ENCODE results near the gene TRAPPC8.

Gene TRAPPC8

DNA sequence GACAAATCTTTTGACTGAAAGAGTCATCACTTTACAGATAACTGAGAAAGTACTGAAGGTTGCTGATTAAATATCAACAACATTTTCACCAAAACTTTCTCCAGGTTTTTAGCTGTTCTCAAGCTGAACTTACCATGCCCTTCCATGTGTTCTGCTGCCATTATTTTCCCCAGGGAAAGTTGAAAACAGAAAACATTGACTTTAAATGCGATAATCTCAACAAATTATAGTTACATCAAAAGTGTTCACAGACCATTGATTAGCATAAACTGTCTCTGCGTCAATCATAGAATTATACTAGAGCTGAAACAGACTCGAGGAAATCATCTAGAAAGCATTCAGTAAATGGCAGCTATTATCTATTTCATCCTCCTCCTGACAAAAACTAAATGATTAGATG is 51.4 kb downstream of the TRAPPC8 start:
- in situ Hi-C loops (cut with MboI; ENCODE audit: low sequenced_read_pairs, unreplicated experiment) = no loop called here
- DNase-seq (ENCODE audit: low spot score) = no peak
- TF ChIP-seq, protein P1, sequence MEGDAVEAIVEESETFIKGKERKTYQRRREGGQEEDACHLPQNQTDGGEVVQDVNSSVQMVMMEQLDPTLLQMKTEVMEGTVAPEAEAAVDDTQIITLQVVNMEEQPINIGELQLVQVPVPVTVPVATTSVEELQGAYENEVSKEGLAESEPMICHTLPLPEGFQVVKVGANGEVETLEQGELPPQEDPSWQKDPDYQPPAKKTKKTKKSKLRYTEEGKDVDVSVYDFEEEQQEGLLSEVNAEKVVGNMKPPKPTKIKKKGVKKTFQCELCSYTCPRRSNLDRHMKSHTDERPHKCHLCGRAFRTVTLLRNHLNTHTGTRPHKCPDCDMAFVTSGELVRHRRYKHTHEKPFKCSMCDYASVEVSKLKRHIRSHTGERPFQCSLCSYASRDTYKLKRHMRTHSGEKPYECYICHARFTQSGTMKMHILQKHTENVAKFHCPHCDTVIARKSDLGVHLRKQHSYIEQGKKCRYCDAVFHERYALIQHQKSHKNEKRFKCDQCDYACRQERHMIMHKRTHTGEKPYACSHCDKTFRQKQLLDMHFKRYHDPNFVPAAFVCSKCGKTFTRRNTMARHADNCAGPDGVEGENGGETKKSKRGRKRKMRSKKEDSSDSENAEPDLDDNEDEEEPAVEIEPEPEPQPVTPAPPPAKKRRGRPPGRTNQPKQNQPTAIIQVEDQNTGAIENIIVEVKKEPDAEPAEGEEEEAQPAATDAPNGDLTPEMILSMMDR (IDR thresholded peaks at IDR 0.05; ENCODE audit: borderline replicate concordance, control extremely low read depth, extremely low read depth, insufficient read depth, missing control alignments) = no peak

- in situ Hi-C loops (cut with MboI; ENCODE audit: low sequenced_read_pairs, unreplicated experiment) = no loop called here
- no peak for DNase-seq (ENCODE audit: low spot score)
- TF ChIP-seq, protein P1 (IDR thresholded peaks at IDR 0.05; ENCODE audit: borderline replicate concordance, control extremely low read depth, extremely low read depth, insufficient read depth, missing control alignments) = no peak
These were observed 58.9 kb downstream of the TRAPPC8 start for GRCh38 chr18:31884020-31884419.

- TF ChIP-seq, protein P1 (IDR thresholded peaks at IDR 0.05; ENCODE audit: borderline replicate concordance, control extremely low read depth, extremely low read depth, insufficient read depth, missing control alignments) = no peak
- in situ Hi-C loops (cut with MboI; ENCODE audit: low sequenced_read_pairs, unreplicated experiment) = no loop called here
- no peak for DNase-seq (ENCODE audit: low spot score)
These were observed 62.6 kb downstream of the TRAPPC8 start for GRCh38 chr18:31880186-31880898.

DNA sequence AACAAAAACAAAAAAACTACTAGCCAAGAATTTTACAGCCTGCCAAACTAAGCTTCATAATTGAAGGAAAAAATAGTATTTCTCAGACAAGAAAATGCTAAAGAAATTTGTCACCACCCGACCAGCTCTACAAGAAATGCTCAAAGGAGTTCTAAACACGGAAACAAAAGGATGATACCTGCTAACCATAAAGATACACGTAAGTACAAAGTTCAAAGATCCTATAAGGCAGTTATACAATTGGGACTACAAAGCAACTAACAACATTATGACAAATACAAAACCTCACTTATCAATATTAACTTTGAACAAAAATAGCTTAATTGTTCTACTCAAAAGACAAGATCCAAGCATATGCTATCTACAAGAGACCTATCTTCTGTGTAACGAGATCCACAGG is 64.6 kb downstream of the TRAPPC8 start:
- TF ChIP-seq, protein P1 (IDR thresholded peaks at IDR 0.05; ENCODE audit: borderline replicate concordance, control extremely low read depth, extremely low read depth, insufficient read depth, missing control alignments) = no peak
- in situ Hi-C loops (cut with MboI; ENCODE audit: low sequenced_read_pairs, unreplicated experiment) = no loop called here
- no peak for DNase-seq (ENCODE audit: low spot score)

DNA sequence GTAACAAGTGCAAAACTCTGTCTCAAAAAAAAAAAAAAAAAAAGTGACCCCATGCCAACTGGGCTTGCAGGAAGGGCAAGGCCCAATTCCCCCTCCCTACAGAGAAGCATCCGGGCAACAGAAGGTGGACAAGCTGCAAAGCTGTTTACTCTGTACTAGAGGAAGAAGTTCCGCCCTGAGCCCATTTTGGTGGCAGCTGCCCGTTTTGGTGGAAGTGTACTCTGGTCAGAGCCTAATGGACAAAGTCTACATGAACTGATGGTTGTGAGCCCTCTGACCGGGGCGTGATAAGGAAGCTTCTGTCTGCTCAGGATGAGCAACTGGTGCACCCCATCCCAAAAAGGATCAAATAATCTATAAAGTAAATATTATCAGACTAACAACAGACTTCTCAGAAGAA is 65.0 kb downstream of the TRAPPC8 start:
- in situ Hi-C loops (cut with MboI; ENCODE audit: low sequenced_read_pairs, unreplicated experiment) = no loop called here
- TF ChIP-seq, protein P1 (IDR thresholded peaks at IDR 0.05; ENCODE audit: borderline replicate concordance, control extremely low read depth, extremely low read depth, insufficient read depth, missing control alignments) = no peak
- DNase-seq (ENCODE audit: low spot score) = no peak

- in situ Hi-C loops (cut with MboI; ENCODE audit: low sequenced_read_pairs, unreplicated experiment) = no loop called here
- no peak for DNase-seq (ENCODE audit: low spot score)
- TF ChIP-seq, protein P1 (IDR thresholded peaks at IDR 0.05; ENCODE audit: borderline replicate concordance, control extremely low read depth, extremely low read depth, insufficient read depth, missing control alignments) = no peak
These were observed 66.2 kb downstream of the TRAPPC8 start for GRCh38 chr18:31876707-31877106.
